Hepatic stellate cell (primary cell): Measurements from ENCODE around the gene CALML5.

Experiments used
- DNase-seq: peaks from one replicate; pipeline ENCODE4 v3.0.0; 2011; ENCODE audit warnings: low spot score

The CALML5 gene

GRCh38 chr10:5500910-5501309 lies 1.5 kb upstream of the CALML5 start:
- no peak for DNase-seq

GRCh38 chr10:5500162-5500670 lies 846 bp upstream of the CALML5 start:
- no peak for DNase-seq

DNA sequence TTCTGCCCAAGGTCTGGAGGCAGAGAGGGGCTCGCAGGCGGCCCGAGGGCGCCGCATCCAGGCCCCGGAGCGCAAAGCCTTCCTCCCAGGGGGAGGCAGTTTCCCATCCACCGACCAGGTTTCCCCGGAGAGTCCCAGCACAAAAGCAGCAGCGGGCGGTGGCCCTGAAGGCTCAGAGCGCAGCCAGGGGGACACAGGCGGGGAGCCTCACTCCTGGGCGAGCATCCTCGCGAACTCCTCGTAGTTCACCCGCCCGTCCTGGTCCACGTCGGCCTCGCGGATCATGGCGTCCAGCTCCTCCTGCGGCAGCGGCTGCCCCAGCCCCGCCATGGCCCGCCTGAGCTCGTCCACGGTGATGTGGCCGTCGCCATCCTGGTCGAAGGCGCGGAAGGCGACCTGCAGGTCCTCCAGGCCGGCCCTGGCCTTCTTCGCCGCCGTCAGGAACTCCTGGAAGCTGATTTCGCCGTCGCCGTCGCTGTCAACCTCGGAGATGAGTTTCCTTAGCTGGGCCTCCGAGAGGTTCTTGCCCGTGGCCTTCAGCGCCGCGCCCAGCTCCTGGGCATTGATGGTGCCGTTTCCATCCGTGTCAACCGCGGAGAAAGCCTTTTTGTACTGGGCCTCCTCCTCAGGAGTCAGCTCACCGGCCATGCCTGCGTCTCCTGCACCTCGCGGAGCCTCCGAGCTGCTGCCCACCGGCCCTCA lies 428 bp downstream of the CALML5 start:
- DNase-seq, result no peak

- DNase-seq, result no peak
Observed at GRCh38 chr10:5497948-5498730, 1.2 kb downstream of the CALML5 start.

DNA sequence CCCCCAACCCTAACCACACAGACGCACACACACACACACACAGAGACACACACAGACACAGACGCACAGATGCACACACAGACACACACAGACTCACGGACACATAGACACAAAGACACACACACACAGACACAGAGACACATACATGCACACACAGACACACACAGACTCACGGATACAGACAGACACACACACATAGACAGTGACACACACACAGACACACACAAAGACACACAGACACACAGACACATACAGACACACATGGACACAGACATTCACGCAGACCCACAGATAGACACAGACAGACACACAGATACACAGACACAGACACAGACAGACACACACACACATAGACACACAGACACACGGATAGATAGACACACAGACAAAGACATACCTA lies 2.1 kb downstream of the CALML5 start:
- DNase-seq, result no peak

DNA sequence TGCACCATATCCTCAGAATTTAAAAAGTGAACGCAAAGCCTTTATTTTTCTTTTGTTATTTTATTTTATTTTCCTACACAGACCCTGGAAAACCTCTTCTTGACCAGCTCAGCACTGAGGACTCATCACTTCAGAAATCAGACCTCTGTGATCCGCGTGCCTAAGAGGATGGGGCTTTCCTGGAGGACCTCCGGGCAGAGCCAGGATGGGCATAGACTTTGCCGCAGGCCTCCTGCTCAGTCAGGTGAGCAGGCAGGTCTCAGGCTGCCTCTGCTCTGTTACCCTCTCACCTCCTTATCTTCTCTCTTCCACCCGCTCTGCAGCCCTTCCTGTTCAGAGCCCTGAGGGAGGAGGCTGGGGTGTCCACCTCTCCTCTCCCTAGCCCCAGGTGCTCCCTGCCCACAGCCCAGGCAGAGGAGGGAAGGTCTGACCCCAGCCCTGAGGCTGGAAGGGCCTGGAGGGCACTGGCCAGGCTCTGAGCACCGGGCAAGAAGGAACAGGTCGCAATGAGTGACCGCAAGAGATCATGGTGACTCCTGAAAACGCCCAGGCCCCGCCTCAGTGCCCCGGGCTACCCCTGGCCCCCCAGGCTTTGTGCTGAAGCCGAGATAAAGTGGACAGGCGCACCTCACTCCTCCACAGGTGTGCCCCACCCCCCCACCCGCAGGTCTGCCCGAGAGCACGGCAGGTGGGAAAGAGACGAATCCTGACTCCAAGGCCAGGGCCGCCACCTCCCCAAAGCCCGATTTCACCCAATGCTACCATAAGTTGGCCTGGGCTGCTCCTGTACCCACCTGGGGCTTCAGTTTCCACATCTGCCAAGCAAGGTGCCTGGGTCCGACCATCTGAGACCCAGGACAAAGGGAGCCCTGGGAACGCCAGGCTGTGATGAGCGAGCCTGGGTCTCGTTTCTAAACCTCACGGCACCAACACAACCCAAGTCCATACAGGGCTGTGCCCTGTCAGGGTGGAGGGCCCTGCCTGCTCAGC lies 2.8 kb downstream of the CALML5 start:
- DNase-seq, result no peak

- DNase-seq, result no peak
Observed at GRCh38 chr10:5494611-5495010, 4.8 kb downstream of the CALML5 start.

GRCh38 chr10:5493691-5494090 lies 5.7 kb downstream of the CALML5 start:
- no peak for DNase-seq

DNA sequence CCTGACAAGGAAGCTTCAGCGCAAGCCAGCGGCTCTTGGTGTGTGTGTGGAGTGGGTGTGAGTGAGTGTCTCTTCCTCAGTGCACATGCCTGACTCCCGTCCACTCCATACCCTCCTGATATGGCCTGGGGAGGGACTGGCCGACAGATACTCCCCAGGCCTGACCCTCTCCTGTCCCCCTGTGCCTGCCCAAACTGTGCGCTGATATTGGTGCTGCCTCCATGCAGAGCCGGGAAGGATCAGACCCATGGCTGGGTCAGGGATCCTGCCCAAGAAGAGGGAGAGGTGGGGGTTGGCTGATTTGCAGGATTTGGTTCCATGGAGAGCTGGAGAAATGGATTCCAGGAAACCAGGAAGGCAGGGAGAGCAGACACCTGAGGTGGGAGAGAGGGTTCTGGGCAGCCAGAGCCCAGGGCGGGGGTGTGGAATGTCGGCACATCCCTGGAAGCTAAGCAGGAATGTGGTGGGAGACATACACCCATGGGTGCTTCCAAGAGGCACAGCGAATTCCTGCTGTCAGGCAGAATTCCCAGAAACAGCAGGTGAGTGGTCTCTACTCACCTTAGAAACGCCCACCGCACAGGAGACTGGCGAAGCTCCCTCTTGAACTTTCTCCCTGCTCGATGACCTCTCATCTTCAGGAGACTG lies 6.3 kb downstream of the CALML5 start:
- no peak for DNase-seq

DNA sequence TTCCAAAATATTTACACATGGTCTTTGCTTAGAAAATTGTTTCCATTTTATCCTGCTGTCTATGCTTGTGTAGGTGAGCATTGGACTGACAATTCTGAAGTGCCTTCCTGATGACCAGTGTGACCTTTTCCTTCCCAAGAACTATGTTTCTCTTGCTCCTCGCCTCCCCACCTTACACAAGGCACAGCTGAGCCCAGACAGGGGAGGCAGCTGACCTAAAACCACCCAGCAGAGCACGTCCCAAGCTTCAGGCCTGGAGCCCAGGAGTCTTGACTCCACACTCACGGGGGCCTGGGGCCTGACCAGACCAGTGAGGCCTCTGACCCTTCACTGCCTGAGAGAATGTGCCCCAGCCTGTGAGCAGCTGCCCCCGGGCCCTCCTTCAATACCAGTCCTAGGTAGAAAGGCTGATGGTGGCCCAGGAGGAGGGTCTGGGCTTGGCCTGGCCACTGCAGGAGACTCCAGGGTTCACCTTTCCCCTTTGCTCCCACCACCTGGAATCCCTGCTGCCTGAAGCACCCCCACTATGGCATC lies 7.0 kb downstream of the CALML5 start:
- no peak for DNase-seq

DNA sequence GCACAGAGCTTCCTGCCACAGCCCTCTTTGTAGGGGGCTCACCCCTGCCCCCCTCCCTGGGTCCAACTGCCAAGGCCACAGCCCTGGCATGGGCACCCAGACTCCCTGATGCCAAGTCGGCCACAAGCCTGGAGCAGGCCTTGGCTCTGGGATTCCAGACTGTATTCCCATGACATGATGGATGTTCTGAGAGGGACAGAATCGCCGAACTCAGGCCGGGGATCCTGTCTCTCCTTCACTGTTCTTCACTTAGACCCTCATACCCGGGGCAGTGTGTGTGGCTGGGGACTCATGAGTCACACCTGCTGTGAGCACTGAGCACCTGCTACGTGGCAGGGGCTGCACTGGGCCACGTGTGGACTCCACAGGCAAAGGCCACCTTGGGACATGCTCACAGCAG lies 7.9 kb downstream of the CALML5 start:
- DNase-seq, result no peak

DNA sequence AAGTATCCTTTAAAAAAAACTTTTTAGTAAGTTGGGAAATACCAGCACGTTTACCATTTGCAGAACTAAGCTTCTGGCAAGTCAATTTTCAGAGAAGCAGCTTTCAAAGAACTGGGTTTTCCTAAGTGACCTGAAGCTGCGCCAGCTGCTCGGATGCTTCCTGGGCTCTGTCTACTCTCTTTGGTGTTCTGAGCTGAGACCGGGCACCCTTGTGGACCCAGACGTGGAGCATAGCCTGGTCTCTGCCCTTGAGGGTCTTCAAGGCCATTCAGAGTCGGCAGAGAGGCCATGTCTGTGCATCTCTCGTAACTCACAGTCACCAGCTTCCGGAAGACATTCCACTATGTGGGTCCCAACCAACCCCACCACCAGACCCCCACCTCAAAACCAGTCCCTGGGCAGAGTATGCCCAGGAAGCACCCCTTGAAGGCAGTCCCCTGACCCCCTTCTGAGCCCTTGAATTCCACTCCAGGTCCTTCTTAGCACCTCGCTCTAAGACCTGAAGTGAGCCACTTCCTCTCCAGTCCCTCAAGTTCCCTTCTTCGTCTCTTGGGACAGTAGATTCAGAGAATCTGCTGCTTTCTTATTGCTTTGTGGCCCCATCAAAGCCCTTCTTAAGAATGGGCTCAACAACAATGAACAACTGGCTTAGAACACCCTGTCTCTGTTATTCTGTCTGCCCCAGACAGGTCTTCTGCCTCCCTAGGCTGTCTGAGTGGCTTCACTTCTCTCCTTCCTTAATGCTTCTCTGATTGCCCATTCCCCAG lies 8.5 kb downstream of the CALML5 start:
- DNase-seq, result no peak

DNA sequence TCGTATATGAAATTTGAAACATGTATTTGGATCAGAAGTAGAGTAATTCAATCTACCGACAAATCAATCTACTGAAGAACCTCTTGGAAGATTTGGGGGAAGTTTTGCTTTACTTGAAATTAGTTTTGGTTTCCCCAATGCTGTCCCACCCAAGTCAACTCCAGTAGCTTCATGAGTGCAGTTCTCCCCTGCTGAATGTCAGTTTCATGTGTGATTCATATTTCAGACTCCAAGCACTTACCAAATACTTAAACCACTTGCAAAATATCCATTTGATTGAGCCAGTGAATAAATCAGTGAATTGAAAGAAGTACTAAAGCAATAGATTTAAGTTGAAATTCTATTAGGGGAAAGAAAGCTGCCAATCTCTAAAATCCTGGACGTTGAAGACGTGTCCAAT lies 9.3 kb downstream of the CALML5 start:
- no peak for DNase-seq

DNA sequence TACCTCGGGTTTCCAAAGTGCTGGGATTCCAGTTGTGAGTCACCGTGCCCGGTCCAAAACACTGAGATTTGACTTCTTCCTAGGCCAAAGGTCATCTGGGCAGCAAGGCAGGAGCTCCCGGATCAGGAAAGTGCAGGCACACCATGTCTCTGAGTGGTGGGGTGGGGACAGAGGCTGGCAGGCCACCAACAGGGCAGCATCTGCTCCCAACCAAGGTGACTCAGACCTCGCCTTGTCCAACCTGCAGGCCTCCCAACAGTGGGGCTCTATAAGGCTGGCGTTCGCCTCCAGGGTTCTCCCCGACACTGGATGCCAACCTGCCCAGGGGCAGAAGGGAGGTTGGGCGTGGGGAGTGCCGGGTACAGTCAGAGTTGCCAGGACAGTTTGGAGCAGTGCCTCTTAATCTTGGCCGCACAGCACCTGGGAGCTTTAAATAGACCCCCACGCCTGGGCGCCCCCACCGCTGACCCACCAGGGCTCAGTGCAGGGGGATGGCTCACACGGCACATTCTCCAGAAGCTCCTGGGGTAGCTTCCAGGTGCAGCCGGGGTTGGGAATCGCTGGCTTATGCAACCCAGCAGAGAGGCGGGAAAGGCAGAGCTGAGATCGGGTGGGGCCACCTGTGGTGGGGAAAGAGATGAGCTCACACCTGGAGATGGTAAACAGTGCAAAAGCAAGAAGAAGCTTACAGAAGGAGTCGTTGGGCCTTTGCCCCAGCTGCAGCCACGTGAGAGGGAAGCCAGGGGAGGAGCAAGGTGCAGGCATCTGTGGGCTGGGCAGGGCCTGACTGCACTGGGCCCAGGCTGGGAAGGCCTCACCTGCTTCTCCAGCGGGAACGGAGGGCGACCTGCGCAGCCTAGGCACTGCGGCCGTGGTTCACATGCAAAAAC lies 10.9 kb downstream of the CALML5 start:
- DNase-seq, result no peak

DNA sequence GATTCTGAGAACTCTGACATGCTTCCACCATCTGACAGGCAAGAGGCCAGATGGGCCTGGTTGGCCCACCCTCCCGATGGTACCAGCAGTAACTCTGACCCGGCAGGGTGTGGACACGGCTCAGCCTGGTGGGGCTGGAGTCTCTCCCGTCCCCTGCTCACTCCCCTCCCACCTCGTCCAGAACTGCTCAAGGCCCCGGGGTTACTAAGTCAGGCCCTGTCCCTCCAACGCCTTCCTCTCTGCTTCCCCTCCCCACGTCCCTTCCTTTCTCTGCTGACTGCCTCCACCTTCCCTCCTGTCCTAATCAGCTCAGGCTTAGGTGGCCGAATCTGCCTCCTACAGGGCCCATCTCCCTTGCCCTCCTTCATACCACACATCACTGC lies 12.5 kb downstream of the CALML5 start:
- no peak for DNase-seq

GRCh38 chr10:5485948-5486852 lies 13.2 kb downstream of the CALML5 start:
- DNase-seq, result no peak

GRCh38 chr10:5485290-5485689 lies 14.1 kb downstream of the CALML5 start:
- no peak for DNase-seq

- no peak for DNase-seq
Observed at GRCh38 chr10:5484205-5484604, 15.2 kb downstream of the CALML5 start.

DNA sequence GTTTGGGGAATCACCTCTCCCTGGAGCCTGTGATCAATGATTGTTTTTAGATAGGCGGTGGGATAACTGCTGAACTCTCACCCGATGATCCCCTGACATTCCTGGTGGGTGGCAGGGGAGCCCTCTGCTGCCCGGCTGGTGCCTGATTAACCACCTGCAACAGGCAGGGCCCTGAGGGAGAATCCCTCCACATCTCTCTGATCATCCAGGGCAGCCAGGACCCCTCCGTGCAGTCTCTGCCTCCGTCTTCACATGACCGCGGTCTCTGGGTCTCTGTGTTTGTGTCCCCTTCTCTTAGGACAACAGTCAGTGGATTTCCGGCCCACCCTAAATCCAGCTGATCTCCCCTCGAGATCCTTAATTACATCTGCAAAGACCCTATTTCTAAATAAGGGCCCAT lies 17.4 kb downstream of the CALML5 start:
- no peak for DNase-seq
